Adrenal gland (tissue), 5 donors: ENCODE results near the gene FOXA3.

Experiments used
- CTCF ChIP-seq, 6 experiments: fragments of 450-650 bp in 4 of 6; fragments of 200-600 bp in 2 of 6; sonication (generic) in 1 of 6; IDR thresholded peaks; 1 replicate in 5 of 6; 2 replicates in 1 of 6; pipeline versions ENCODE4 v1.5.1 to v1.8.0; 2016 to 2021; ENCODE audit warnings: antibody characterized with exemption in 6 of 6, mild to moderate bottlenecking in 2 of 6, moderate library complexity in 1 of 6
- POLR2A ChIP-seq, 2 donors: fragments of 450-650 bp; IDR thresholded peaks; one replicate each; pipeline ENCODE4 v1.6.1; 2017; ENCODE audit warnings: antibody characterized with exemption in 2 of 2, mild to moderate bottlenecking in 2 of 2, moderate library complexity in 1 of 2
- donor health status: DM: no; HTN: no; CAD: no.

- no peak for TF ChIP-seq CTCF (IDR thresholded peaks at IDR 0.05)
- no peak for TF ChIP-seq POLR2A (IDR thresholded peaks at IDR 0.05)
These were observed 40.9 kb upstream of the FOXA3 start for GRCh38 chr19:45823182-45823581.
